SK-N-SH (cell line): ENCODE data around the gene MARS1. TPM values are rescaled to one million over a fixed set of nuclear protein-coding genes. Genes with fewer than 3 reads are reported as not detected.

Experiments used
- CTCF ChIA-PET: fragments of 300-600, 350-600 bp; formaldehyde crosslinking; extraction: SDS; loops from one replicate; lab custom pipeline; 2021; lab: Yijun Ruan, JAX
- POLR2A ChIA-PET: fragments of 350-600 bp; sonication (Branson Sonifier 250); formaldehyde crosslinking; extraction: SDS; loops from one replicate; lab custom pipeline; 2020; ENCODE audit warnings: antibody characterized with exemption, inconsistent platforms; lab: Yijun Ruan, JAX
- DNase-seq: peaks from one replicate; pipeline ENCODE4 v3.0.0; 2012
- H2AFZ ChIP-seq: fragments of 200-600 bp; sonication (generic); 2 replicates; pipeline ENCODE4 v1.8.1; 2016; ENCODE audit warnings: antibody characterized with exemption, mild to moderate bottlenecking, low read depth
- H3F3A ChIP-seq: fragments of 200-600 bp; sonication (generic); replicated peaks from 2 replicates; pipeline ENCODE3; 2016; ENCODE audit warnings: antibody characterized with exemption, mild to moderate bottlenecking; ENCODE audit not compliant: insufficient read depth
- H3K27ac ChIP-seq, 2 experiments: fragments of 200-500 bp in 1 of 2; fragments of 200-600 bp in 1 of 2; sonication (Bioruptor generic) in 1 of 2; sonication (generic), shearing (Covaris generic) in 1 of 2; 2 replicates each; pipeline versions ENCODE4 v1.5.1 to v1.6.1; 2014 to 2016; ENCODE audit warnings: low read depth in 2 of 2, inconsistent platforms in 1 of 2, low read length in 1 of 2, mild to moderate bottlenecking in 1 of 2, mixed read lengths in 1 of 2
- H3K27me3 ChIP-seq: fragments of 200-600 bp; sonication (generic), shearing (Covaris generic); 2 replicates; pipeline ENCODE4 v1.6.1; 2016; ENCODE audit warnings: mixed run types; ENCODE audit not compliant: insufficient read depth
- H3K36me3 ChIP-seq, 2 experiments: fragments of 200-500 bp in 1 of 2; fragments of 200-600 bp in 1 of 2; sonication (Bioruptor generic) in 1 of 2; sonication (generic) in 1 of 2; replicated peaks in 1 of 2; 2 replicates each; pipeline versions ENCODE3 to v1.5.1; 2014 to 2016; ENCODE audit warnings: low read length in 1 of 2, mild to moderate bottlenecking in 1 of 2; ENCODE audit not compliant: insufficient read depth in 2 of 2, control insufficient read depth in 1 of 2
- H3K4me1 ChIP-seq, 2 experiments: fragments of 200-500 bp in 1 of 2; fragments of 200-600 bp in 1 of 2; sonication (Bioruptor generic) in 1 of 2; sonication (generic), shearing (Covaris generic) in 1 of 2; 2 replicates each; pipeline versions ENCODE4 v1.5.1 to v1.6.1; 2014 to 2016; ENCODE audit warnings: low read depth in 1 of 2, low read length in 1 of 2, mixed run types in 1 of 2; ENCODE audit not compliant: insufficient read depth in 2 of 2, control insufficient read depth in 1 of 2
- H3K4me2 ChIP-seq: fragments of 200-600 bp; sonication (generic), shearing (Covaris generic); 2 replicates; pipeline ENCODE4 v1.6.1; 2017; ENCODE audit warnings: mixed run types
- H3K4me3 ChIP-seq, 2 experiments: fragments of 200-500 bp in 1 of 2; fragments of 200-600 bp in 1 of 2; sonication (Bioruptor generic) in 1 of 2; sonication (generic), shearing (Covaris generic) in 1 of 2; 2 replicates each; pipeline versions ENCODE4 v1.5.1 to v1.8.1; 2014 to 2016; ENCODE audit warnings: low read depth in 2 of 2, inconsistent platforms in 1 of 2, low read length in 1 of 2, mild to moderate bottlenecking in 1 of 2, mixed read lengths in 1 of 2, moderate library complexity in 1 of 2
- H3K79me2 ChIP-seq: fragments of 200-600 bp; sonication (generic); 2 replicates; pipeline ENCODE4 v1.8.1; 2017; ENCODE audit warnings: mild to moderate bottlenecking; ENCODE audit not compliant: insufficient read depth
- H3K9ac ChIP-seq: fragments of 200-600 bp; sonication (generic); 2 replicates; pipeline ENCODE4 v1.6.1; 2017; ENCODE audit warnings: mixed run types
- H3K9me2 ChIP-seq: fragments of 200-600 bp; sonication (generic); 2 replicates; pipeline ENCODE4 v1.6.1; 2017; ENCODE audit warnings: mixed run types
- H3K9me3 ChIP-seq: fragments of 200-600 bp; sonication (generic); 2 replicates; pipeline ENCODE4 v1.6.1; 2017; ENCODE audit warnings: mixed run types, mild to moderate bottlenecking, moderate library complexity
- H4K20me1 ChIP-seq: fragments of 200-600 bp; sonication (generic); 2 replicates; pipeline ENCODE4 v1.6.1; 2017; ENCODE audit warnings: mild to moderate bottlenecking, mixed run types; ENCODE audit not compliant: insufficient read depth
- ELF1 ChIP-seq: IDR thresholded peaks from 2 replicates; pipeline ENCODE4 v1.4.0; 2012
- FOSL2 ChIP-seq: IDR thresholded peaks from 2 replicates; pipeline ENCODE4 v1.4.0; 2012; ENCODE audit warnings: low read depth, mild to moderate bottlenecking, moderate library complexity, borderline replicate concordance
- FOXJ3 ChIP-seq: sonication (generic); formaldehyde crosslinking; IDR thresholded peaks from 2 replicates; pipeline ENCODE4 v1.5.1; 2020; ENCODE audit warnings: mild to moderate bottlenecking, missing genetic modification reagents
- FOXM1 ChIP-seq: IDR thresholded peaks from 2 replicates; pipeline ENCODE4 v1.4.0; 2012; ENCODE audit warnings: low read depth, mild to moderate bottlenecking
- GABPA ChIP-seq: IDR thresholded peaks from 2 replicates; pipeline ENCODE4 v1.4.0; 2012; ENCODE audit warnings: low read depth, mild to moderate bottlenecking
- GATA2 ChIP-seq: sonication (generic); formaldehyde crosslinking; IDR thresholded peaks from 2 replicates; pipeline ENCODE4 v1.5.0; 2020; ENCODE audit warnings: mild to moderate bottlenecking, missing genetic modification reagents
- IRF3 ChIP-seq: fragments of 150-350 bp; IDR thresholded peaks from 2 replicates; pipeline ENCODE4 v1.6.1; 2016; ENCODE audit warnings: mild to moderate bottlenecking, low read depth, low read length
- MAX ChIP-seq: IDR thresholded peaks from 2 replicates; pipeline ENCODE4 v1.4.0; 2012; ENCODE audit warnings: low read depth
- MEF2A ChIP-seq: IDR thresholded peaks from 2 replicates; pipeline ENCODE4 v1.4.0; 2012; ENCODE audit warnings: low read depth, borderline replicate concordance
- NFIC ChIP-seq: IDR thresholded peaks from 2 replicates; pipeline ENCODE4 v1.4.0; 2012; ENCODE audit warnings: borderline replicate concordance
- NRF1 ChIP-seq: IDR thresholded peaks from 2 replicates; pipeline ENCODE4 v1.6.1; 2012; ENCODE audit warnings: low read depth, mild to moderate bottlenecking, low read length
- PBX3 ChIP-seq: IDR thresholded peaks from 2 replicates; pipeline ENCODE4; 2012
- POLR2AphosphoS5 ChIP-seq: IDR thresholded peaks from 2 replicates; pipeline ENCODE4 v1.6.1; 2012; ENCODE audit warnings: low read depth, low read length
- RAD21 ChIP-seq: IDR thresholded peaks from 2 replicates; pipeline ENCODE4 v1.6.1; 2012; ENCODE audit warnings: mild to moderate bottlenecking, low read length
- RCOR1 ChIP-seq: fragments of 150-350 bp; IDR thresholded peaks from 2 replicates; pipeline ENCODE4 v1.6.1; 2017; ENCODE audit warnings: antibody characterized with exemption, low read length
- RFX5 ChIP-seq: IDR thresholded peaks from 2 replicates; pipeline ENCODE4 v1.6.1; 2012; ENCODE audit warnings: mild to moderate bottlenecking, improper control_type of control experiment, low read length
- RXRA ChIP-seq: IDR thresholded peaks from 2 replicates; pipeline ENCODE4 v1.4.0; 2012; ENCODE audit warnings: low read depth, mild to moderate bottlenecking, borderline replicate concordance
- SMC3 ChIP-seq: IDR thresholded peaks from 2 replicates; pipeline ENCODE4 v1.6.1; 2012; ENCODE audit warnings: low read depth, low read length, improper control_type of control experiment
- TCF12 ChIP-seq: IDR thresholded peaks from 2 replicates; pipeline ENCODE4 v1.4.0; 2012
- TEAD4 ChIP-seq: IDR thresholded peaks from 2 replicates; pipeline ENCODE4 v1.4.0; 2012; ENCODE audit warnings: mild to moderate bottlenecking, borderline replicate concordance; ENCODE audit not compliant: insufficient read depth
- USF1 ChIP-seq: IDR thresholded peaks from 2 replicates; pipeline ENCODE4 v1.4.0; 2012; ENCODE audit warnings: low read depth, borderline replicate concordance
- YY1 ChIP-seq: IDR thresholded peaks from 2 replicates; pipeline ENCODE4 v1.4.0; 2012; ENCODE audit warnings: low read depth, mild to moderate bottlenecking
- ZBTB33 ChIP-seq: IDR thresholded peaks from 2 replicates; pipeline ENCODE4 v1.4.0; 2012; ENCODE audit warnings: low read depth, borderline replicate concordance
- WGBS: methylation state at CpG from one replicate; pipeline ENCODE4 v1.1.6; 2017; ENCODE audit warnings: low lambda C conversion rate; 5-methylcytosine and 5-hydroxymethylcytosine counted together
- polyA plus RNA-seq, 3 experiments: library from polyadenylated mRNA; depleted of rRNA; stranded (reverse); fragments of >200 nt; gene quantifications; 2 replicates each; pipeline ENCODE4 v1.2.3, GENCODE V29; 2012

Gene MARS1
- polyA plus RNA-seq, 1 of the 3 experiments (the other 2 are of a cell fraction) = 158 TPM

- Histone ChIP-seq H3K79me2 (no peaks in the 10 kb centered on the region), H3F3A (peaks cover 5% of the 10 kb centered on the region), H3K9ac (no peak overlapping the region), H3K4me2 (no peak overlapping the region), H4K20me1 (no peaks in the 10 kb centered on the region), H3K27me3 (peaks cover under 1% of the 10 kb centered on the region; the same call in 1 of the 2 replicates), H3K27ac (no peak overlapping the region), H3K4me3 (no peak overlapping the region), H3K4me1 (no peaks in the 10 kb centered on the region; a peak in 1 of 4 replicates), H3K36me3 (no peaks in the 10 kb centered on the region), H2AFZ (no peak overlapping the region), H3K9me3 (no peaks in the 10 kb centered on the region), H3K9me2 (no peaks in the 10 kb centered on the region)
- WGBS = 65% methylated on average over 1 of the region's 1 CpG
- DNase-seq = no peak
- CTCF ChIA-PET = interaction anchor here (1.8 to 2.7 kb wide), 2 partner anchors 19 to 23 kb away, joined by 9 to 14 read pairs; no protein-coding TSS in a partner anchor
- TF ChIP-seq FOXM1 (no peak), SMC3 (no peak), RXRA (no peak), GABPA (no peak), POLR2AphosphoS5 (no peak), TEAD4 (no peak), ELF1 (no peak), MEF2A (no peak), ZBTB33 (no peak), NFIC (no peak), USF1 (no peak), FOXJ3 (no peak), YY1 (no peak), IRF3 (no peak), FOSL2 (no peak), NRF1 (no peak)
- POLR2A ChIA-PET = no interaction called here
Measured at GRCh38 chr12:57481671-57482070, 6.2 kb upstream of the MARS1 start.

GRCh38 chr12:57483466-57483865 is 4.4 kb upstream of the MARS1 start:
- peaks cover 5% of the 10 kb centered on the region for H3F3A ChIP-seq
- H3K9me2 ChIP-seq = no peaks in the 10 kb centered on the region
- no peak overlapping the region for H2AFZ ChIP-seq
- H3K9me3 ChIP-seq = no peaks in the 10 kb centered on the region
- no peaks in the 10 kb centered on the region for H4K20me1 ChIP-seq
- no peak overlapping the region for H3K4me3 ChIP-seq
- DNase-seq = no peak
- H3K27me3 ChIP-seq = no peaks in the 10 kb centered on the region; the same call in 1 of the 2 replicates
- H3K4me2 ChIP-seq = peak overlapping the region; percentile 10; the same call in 1 of the 2 replicates
- H3K36me3 ChIP-seq = no peaks in the 10 kb centered on the region
- no peak overlapping the region for H3K27ac ChIP-seq
- CTCF ChIA-PET = interaction anchor here (1.6 kb wide), 1 partner anchor 24 kb away, joined by 3 read pairs; the partner anchor contains the start of gene GLI1
- no peaks in the 10 kb centered on the region; a peak in 1 of 4 replicates for H3K4me1 ChIP-seq
- peaks cover 7% of the 10 kb centered on the region for H3K79me2 ChIP-seq
- POLR2A ChIA-PET = no interaction called here
- 68% methylated on average over 5 of the region's 5 CpGs for WGBS
- no peak overlapping the region for H3K9ac ChIP-seq
- no peak for TF ChIP-seq TCF12
- no peak for TF ChIP-seq USF1
- no peak for TF ChIP-seq TEAD4
- TF ChIP-seq GATA2 (CRISPR knock-in tag) = no peak
- TF ChIP-seq FOXM1 = no peak
- no peak for TF ChIP-seq PBX3
- TF ChIP-seq RCOR1 = no peak
- TF ChIP-seq SMC3 = no peak
- TF ChIP-seq RFX5 = no peak
- no peak for TF ChIP-seq MAX
- no peak for TF ChIP-seq RAD21
- TF ChIP-seq IRF3 = no peak
